Tibial artery (tissue), 4 donors: ENCODE measurements around the gene XPNPEP1.
"Not testable (repeated sequence)": the region's sequence is repeated elsewhere in the genome, so short reads cannot be mapped to it uniquely, and the experiment has no call there.

Source experiments
- DNase-seq, 2 donors: peaks; one replicate each; pipeline ENCODE4 v3.0.0-alpha.2; 2019
- H3K27ac ChIP-seq, 2 donors: fragments of 200-600 bp; sonication (generic) in 1 of 2; 1 replicate in 1 of 2; 2 replicates in 1 of 2; pipeline ENCODE4 v1.5.1; 2018 to 2019; ENCODE audit warnings: mild to moderate bottlenecking in 1 of 2
- H3K27me3 ChIP-seq, 2 donors: fragments of 200-600 bp; sonication (generic) in 1 of 2; one replicate each; pipeline versions ENCODE4 v1.5.1 to v1.6.0; 2016 to 2019
- H3K36me3 ChIP-seq, 3 donors: fragments of 200-600 bp; sonication (generic) in 2 of 3; one replicate each; pipeline ENCODE4 v1.5.1; 2016 to 2019; ENCODE audit warnings: mild to moderate bottlenecking in 2 of 3
- H3K4me1 ChIP-seq, 4 donors: fragments of 200-600 bp; sonication (generic) in 2 of 4; 1 replicate in 3 of 4; 2 replicates in 1 of 4; pipeline ENCODE4 v1.5.1; 2016 to 2019
- H3K4me3 ChIP-seq, 2 donors: fragments of 200-600 bp; sonication (generic) in 1 of 2; 1 replicate in 1 of 2; 2 replicates in 1 of 2; pipeline ENCODE4 v1.5.1; 2018 to 2019; ENCODE audit warnings: mild to moderate bottlenecking in 2 of 2
- H3K9me3 ChIP-seq, 3 donors: fragments of 200-600 bp; sonication (generic) in 1 of 3; one replicate each; pipeline ENCODE4 v1.5.1; 2016 to 2019
- CTCF ChIP-seq, 2 experiments: fragments of 200-600 bp in 1 of 2; fragments of 450-650 bp in 1 of 2; IDR thresholded peaks; one replicate each; pipeline ENCODE4 v1.5.1; 2017 to 2019; ENCODE audit warnings: antibody characterized with exemption in 2 of 2, mild to moderate bottlenecking in 1 of 2, moderate library complexity in 1 of 2
- intact Hi-C: fragments of 100-400 bp; cut with DNase I; formaldehyde crosslinking; loops from one replicate; pipeline ENCODE4 v1.15.0; 2023; ENCODE audit warnings: low total_unique reads

The XPNPEP1 gene

GRCh38 chr10:109919220-109919619 lies 4.1 kb downstream of the XPNPEP1 start:
- Histone ChIP-seq H3K9me3 (no peaks in the 10 kb centered on the region), H3K4me3 (no peak overlapping the region), H3K36me3 (no peaks in the 10 kb centered on the region), H3K4me1 (peaks cover 0 to 34% (median 17%) of the 10 kb centered on the region in 4 donors), H3K27ac (no peak overlapping the region), H3K27me3 (no peaks in the 10 kb centered on the region)
- no peak for DNase-seq
- TF ChIP-seq CTCF (IDR thresholded peaks at IDR 0.05) = no peak
- intact Hi-C loops = no loop called here

GRCh38 chr10:109918707-109919106 lies 4.6 kb downstream of the XPNPEP1 start:
- DNase-seq, H3K27ac ChIP-seq, H3K4me3 ChIP-seq, H3K36me3 ChIP-seq, H3K9me3 ChIP-seq, H3K27me3 ChIP-seq, intact Hi-C loops: not testable (repeated sequence)
- H3K4me1 ChIP-seq = peaks cover 0 to 34% (median 14%) of the 10 kb centered on the region in 4 donors

GRCh38 chr10:109915566-109915965 lies 7.7 kb downstream of the XPNPEP1 start:
- H3K36me3 ChIP-seq = no peaks in the 10 kb centered on the region
- no peak for TF ChIP-seq CTCF (IDR thresholded peaks at IDR 0.05)
- H3K4me3 ChIP-seq = no peak overlapping the region
- no peaks in the 10 kb centered on the region for H3K9me3 ChIP-seq
- H3K4me1 ChIP-seq = peaks cover 0 to 35% (median 11%) of the 10 kb centered on the region in 4 donors
- no peaks in the 10 kb centered on the region for H3K27me3 ChIP-seq
- intact Hi-C loops = no loop called here
- no peak for DNase-seq
- peak overlapping the region; percentile 0 to 21 for H3K27ac ChIP-seq

- Histone ChIP-seq H3K4me1 (peaks cover 0 to 35% (median 11%) of the 10 kb centered on the region in 4 donors), H3K36me3 (no peaks in the 10 kb centered on the region), H3K9me3 (no peaks in the 10 kb centered on the region), H3K27ac (peak overlapping the region; percentile 0 to 21), H3K27me3 (no peaks in the 10 kb centered on the region), H3K4me3 (no peak overlapping the region)
- no peak for DNase-seq
- intact Hi-C loops = no loop called here
- no peak for TF ChIP-seq CTCF (IDR thresholded peaks at IDR 0.05)
Measured at GRCh38 chr10:109914966-109915365, 8.3 kb downstream of the XPNPEP1 start.

DNA sequence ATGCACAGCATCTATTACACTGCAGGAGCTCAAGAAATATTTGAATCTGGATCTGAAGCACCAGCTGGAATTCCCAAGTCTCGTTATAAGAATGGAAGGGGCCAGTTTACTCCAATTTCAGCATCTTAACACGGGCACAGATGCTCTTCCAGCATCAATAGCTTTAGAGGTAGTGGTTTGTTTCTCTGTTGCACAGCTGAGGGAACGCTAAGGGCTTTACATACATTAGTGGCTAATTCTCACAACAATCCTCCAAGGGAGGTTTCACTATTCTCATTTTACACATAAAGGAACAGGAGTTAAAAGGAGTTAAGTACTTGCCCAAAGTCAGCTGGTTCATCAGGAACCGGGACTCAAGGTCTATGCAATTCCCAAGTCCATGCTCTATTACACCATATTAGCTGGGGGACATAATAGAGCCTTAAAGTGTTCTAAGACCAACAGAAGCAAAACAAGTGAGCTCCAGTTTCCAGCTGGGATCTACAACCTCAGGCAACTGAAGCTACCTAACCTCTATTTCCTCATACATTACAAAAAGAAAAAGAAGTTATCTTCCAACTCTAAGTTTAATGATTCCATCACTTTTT lies 9.9 kb downstream of the XPNPEP1 start:
- Histone ChIP-seq H3K4me1 (peaks cover 0 to 35% (median 11%) of the 10 kb centered on the region in 4 donors), H3K36me3 (no peaks in the 10 kb centered on the region), H3K27ac (peak overlapping the region; percentile 6 to 46), H3K4me3 (no peak overlapping the region), H3K9me3 (no peaks in the 10 kb centered on the region), H3K27me3 (no peaks in the 10 kb centered on the region)
- TF ChIP-seq CTCF (IDR thresholded peaks at IDR 0.05) = no peak
- intact Hi-C loops = no loop called here
- no peak for DNase-seq

GRCh38 chr10:109912335-109913281 lies 10.7 kb downstream of the XPNPEP1 start:
- H3K27ac ChIP-seq = peak overlapping the region; percentile 6 to 46
- H3K4me1 ChIP-seq = peaks cover 0 to 35% (median 11%) of the 10 kb centered on the region in 4 donors
- intact Hi-C loops = no loop called here
- no peaks in the 10 kb centered on the region for H3K27me3 ChIP-seq
- no peak for DNase-seq
- H3K36me3 ChIP-seq = peaks cover 0 to under 1% (median 0%) of the 10 kb centered on the region in 3 donors
- H3K9me3 ChIP-seq = no peaks in the 10 kb centered on the region
- no peak for TF ChIP-seq CTCF (IDR thresholded peaks at IDR 0.05)
- H3K4me3 ChIP-seq = no peak overlapping the region
